Mesothelial cell of epicardium (in vitro differentiated cells): ENCODE data around the gene CASR. TPM values are rescaled to one million over a fixed set of nuclear protein-coding genes. Genes with fewer than 3 reads are reported as not detected.

Experiments
- DNase-seq, 2 experiments: peaks; one replicate each; pipeline ENCODE4 v3.0.0; 2021; ENCODE audit warnings: low spot score in 2 of 2; ENCODE audit not compliant: unreplicated experiment in 2 of 2
- H3K27ac Mint-ChIP-seq: 2 replicates; pipeline ENCODE4 v1.8.0; 2021; ENCODE audit warnings: mixed read lengths
- H3K27me3 Mint-ChIP-seq: 2 replicates; pipeline ENCODE4 v1.8.0; 2021; ENCODE audit warnings: low read depth, mixed read lengths
- H3K36me3 Mint-ChIP-seq: 2 replicates; pipeline ENCODE4 v1.8.0; 2021; ENCODE audit warnings: mixed read lengths
- H3K4me1 Mint-ChIP-seq: 2 replicates; pipeline ENCODE4 v1.8.0; 2021; ENCODE audit warnings: mixed read lengths
- H3K4me3 Mint-ChIP-seq: 2 replicates; pipeline ENCODE4 v1.8.0; 2021; ENCODE audit warnings: mild to moderate bottlenecking, moderate library complexity, mixed read lengths
- H3K9me3 Mint-ChIP-seq: 2 replicates; pipeline ENCODE4 v1.8.0; 2021; ENCODE audit warnings: mixed read lengths
- total RNA-seq: library from RNA; stranded (reverse); gene quantifications from 3 replicates; pipeline ENCODE4 v1.2.1, GENCODE V29; 2021
- TF ChIP-seq, protein P1 (sequence below): fragments of 200-600 bp; sonication (generic); IDR thresholded peaks from one replicate; pipeline ENCODE4 v1.5.0; 2021; ENCODE audit warnings: antibody characterized with exemption; ENCODE audit not compliant: unreplicated experiment

CASR gene
- total RNA-seq, 1 donor from 2014 or later = 0.02 TPM

DNA sequence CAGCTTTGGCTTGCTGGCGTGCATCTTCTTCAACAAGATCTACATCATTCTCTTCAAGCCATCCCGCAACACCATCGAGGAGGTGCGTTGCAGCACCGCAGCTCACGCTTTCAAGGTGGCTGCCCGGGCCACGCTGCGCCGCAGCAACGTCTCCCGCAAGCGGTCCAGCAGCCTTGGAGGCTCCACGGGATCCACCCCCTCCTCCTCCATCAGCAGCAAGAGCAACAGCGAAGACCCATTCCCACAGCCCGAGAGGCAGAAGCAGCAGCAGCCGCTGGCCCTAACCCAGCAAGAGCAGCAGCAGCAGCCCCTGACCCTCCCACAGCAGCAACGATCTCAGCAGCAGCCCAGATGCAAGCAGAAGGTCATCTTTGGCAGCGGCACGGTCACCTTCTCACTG is 101.0 kb downstream of the CASR start:
- Mint-ChIP-seq H3K36me3 (no peaks in the 10 kb centered on the region), H3K4me3 (no peak overlapping the region), H3K4me1 (no peaks in the 10 kb centered on the region), H3K27ac (no peak overlapping the region), H3K27me3 (peaks cover 64% of the 10 kb centered on the region), H3K9me3 (no peaks in the 10 kb centered on the region)
- TF ChIP-seq, protein P1, sequence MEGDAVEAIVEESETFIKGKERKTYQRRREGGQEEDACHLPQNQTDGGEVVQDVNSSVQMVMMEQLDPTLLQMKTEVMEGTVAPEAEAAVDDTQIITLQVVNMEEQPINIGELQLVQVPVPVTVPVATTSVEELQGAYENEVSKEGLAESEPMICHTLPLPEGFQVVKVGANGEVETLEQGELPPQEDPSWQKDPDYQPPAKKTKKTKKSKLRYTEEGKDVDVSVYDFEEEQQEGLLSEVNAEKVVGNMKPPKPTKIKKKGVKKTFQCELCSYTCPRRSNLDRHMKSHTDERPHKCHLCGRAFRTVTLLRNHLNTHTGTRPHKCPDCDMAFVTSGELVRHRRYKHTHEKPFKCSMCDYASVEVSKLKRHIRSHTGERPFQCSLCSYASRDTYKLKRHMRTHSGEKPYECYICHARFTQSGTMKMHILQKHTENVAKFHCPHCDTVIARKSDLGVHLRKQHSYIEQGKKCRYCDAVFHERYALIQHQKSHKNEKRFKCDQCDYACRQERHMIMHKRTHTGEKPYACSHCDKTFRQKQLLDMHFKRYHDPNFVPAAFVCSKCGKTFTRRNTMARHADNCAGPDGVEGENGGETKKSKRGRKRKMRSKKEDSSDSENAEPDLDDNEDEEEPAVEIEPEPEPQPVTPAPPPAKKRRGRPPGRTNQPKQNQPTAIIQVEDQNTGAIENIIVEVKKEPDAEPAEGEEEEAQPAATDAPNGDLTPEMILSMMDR = no peak
- no peak for DNase-seq

DNA sequence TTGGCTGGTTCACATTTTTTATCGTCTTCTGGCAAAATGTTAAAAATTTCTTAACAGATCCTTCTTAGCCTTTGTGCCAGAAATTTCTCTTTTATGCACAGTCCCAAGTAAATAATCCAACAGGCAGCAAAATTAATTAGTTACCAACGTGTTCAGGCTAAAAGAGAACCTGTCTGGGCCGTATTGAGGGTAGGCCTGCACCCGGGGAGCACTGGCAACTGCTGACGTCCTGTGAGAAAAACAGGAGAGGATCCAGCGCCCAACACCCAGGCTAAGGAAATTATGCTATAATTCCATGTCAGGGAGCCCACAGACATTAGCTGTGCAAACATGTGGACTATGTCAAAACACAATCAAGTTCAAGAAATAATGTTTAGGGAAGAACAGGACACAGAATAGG is 110.9 kb downstream of the CASR start:
- Mint-ChIP-seq H3K36me3 (no peaks in the 10 kb centered on the region), H3K4me3 (no peak overlapping the region), H3K27me3 (peaks cover 2% of the 10 kb centered on the region), H3K4me1 (peaks cover 2% of the 10 kb centered on the region), H3K27ac (no peak overlapping the region), H3K9me3 (no peaks in the 10 kb centered on the region)
- DNase-seq = no peak
- TF ChIP-seq, protein P1 = no peak

DNA sequence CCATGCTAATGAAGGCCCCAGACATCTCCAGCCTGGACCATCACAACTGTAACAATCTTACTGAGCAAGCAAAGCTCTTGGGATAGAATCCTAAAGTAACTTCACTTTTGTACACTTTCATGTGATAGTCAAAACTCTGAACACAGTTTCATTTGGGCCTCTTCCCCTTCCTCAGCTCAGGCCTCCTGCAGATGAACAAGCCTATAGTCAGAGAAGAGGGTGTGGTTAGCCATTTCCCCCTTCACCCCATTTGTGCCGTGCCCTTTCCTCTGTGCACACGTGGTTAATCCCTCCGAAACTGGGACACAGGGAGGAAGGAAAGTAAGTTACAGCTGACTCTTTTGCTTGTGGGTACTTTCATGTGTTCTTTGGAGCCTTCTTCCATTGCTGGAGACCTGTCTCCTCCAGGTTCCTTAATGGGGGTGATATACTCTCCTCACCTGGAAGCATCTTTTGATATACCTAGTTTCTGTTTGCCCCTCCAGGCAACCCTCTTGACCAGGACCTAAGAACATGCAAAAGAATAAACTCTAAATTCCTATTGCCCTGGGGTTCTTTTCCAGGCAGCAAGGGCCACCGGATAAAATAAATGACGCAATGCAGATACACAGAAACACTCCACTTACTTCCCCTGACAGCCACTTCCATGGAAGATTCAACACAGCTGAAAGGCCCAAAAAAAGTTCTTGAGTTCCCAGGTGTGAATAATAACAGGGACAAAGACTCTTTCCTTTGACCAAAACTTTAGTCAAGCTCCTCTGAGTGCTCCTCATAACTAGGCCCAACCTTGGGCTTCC is 112.0 kb downstream of the CASR start:
- Mint-ChIP-seq H3K4me3 (no peak overlapping the region), H3K4me1 (peaks cover 2% of the 10 kb centered on the region), H3K27me3 (no peaks in the 10 kb centered on the region), H3K36me3 (no peaks in the 10 kb centered on the region), H3K9me3 (peaks cover 2% of the 10 kb centered on the region), H3K27ac (no peak overlapping the region)
- no peak for DNase-seq
- TF ChIP-seq, protein P1 = no peak

DNA sequence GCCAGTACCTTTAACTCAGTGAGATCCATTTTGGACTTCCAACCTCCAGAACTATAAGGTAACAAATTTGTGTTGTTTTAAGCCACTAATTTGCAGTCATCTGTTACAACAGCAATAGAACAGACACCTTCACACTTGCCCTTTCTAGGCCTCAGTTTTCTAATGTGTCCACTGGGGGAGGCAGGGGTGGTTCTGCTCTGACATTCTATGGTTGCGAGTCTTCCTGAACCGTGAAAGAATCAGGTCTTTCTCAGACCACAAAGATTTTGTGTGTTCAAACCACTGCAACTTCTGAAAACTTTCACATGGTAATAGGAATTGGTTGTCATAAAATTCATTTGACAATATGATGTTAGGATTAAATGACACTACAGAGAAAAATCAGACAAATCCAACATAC is 114.8 kb downstream of the CASR start:
- TF ChIP-seq, protein P1 = no peak
- Mint-ChIP-seq H3K4me1 (peaks cover 2% of the 10 kb centered on the region), H3K36me3 (no peaks in the 10 kb centered on the region), H3K27me3 (no peaks in the 10 kb centered on the region), H3K4me3 (no peak overlapping the region), H3K27ac (no peak overlapping the region), H3K9me3 (peaks cover 4% of the 10 kb centered on the region)
- no peak for DNase-seq

DNA sequence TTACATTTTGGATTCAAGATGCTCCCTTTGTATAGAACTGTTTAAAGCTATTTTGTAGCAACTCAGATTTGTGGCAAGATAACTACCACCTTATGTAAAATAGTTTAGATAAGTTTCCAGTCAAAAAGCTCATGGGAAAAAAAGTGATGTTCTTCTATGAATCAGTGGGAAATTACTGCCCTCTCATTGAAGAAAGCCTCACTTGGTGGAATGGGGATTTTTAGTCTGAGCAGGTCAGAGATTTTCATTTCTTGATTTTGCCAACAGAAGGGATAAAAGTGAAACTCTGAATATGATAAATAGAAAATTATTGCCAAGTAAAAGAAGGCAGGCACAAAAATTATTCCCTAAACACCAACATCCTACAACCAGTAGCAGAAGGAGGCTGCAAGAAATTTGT is 115.7 kb downstream of the CASR start:
- TF ChIP-seq, protein P1 = no peak
- Mint-ChIP-seq H3K36me3 (no peaks in the 10 kb centered on the region), H3K27ac (no peak overlapping the region), H3K9me3 (peaks cover 4% of the 10 kb centered on the region), H3K27me3 (no peaks in the 10 kb centered on the region), H3K4me1 (no peaks in the 10 kb centered on the region), H3K4me3 (no peak overlapping the region)
- no peak for DNase-seq
